HUES6 (cell line): Measurements from ENCODE around the gene DMRT2.

Source experiments
- H3K27ac ChIP-seq: 2 replicates; pipeline ENCODE4 v1.7.0; 2013; ENCODE audit warnings: low read depth, mild to moderate bottlenecking, low read length, inconsistent platforms
- H3K27me3 ChIP-seq: 2 replicates; pipeline ENCODE4 v1.6.1; 2013; ENCODE audit warnings: low read length; ENCODE audit not compliant: control insufficient read depth, insufficient read depth
- H3K36me3 ChIP-seq: 2 replicates; pipeline ENCODE4 v1.6.1; 2013; ENCODE audit warnings: low read length; ENCODE audit not compliant: control insufficient read depth, insufficient read depth
- H3K4me1 ChIP-seq: 2 replicates; pipeline ENCODE4 v1.6.1; 2013; ENCODE audit warnings: low read length; ENCODE audit not compliant: control insufficient read depth, insufficient read depth
- H3K4me3 ChIP-seq: 2 replicates; pipeline ENCODE4 v1.5.1; 2013; ENCODE audit warnings: low read depth, low read length
- H3K9ac ChIP-seq: one replicate; pipeline ENCODE4 v1.6.1; 2013; ENCODE audit warnings: mild to moderate bottlenecking, low read length
- H3K9me3 ChIP-seq: 2 replicates; pipeline ENCODE4 v1.6.1; 2013; ENCODE audit warnings: low read depth, low read length; ENCODE audit not compliant: control insufficient read depth, insufficient read depth

The DMRT2 gene

GRCh38 chr9:1024112-1024511 is 26.0 kb upstream of the DMRT2 start:
- Histone ChIP-seq H3K4me1 (no peaks in the 10 kb centered on the region), H3K27ac (no peak overlapping the region), H3K36me3 (no peaks in the 10 kb centered on the region), H3K9ac (no peak overlapping the region), H3K9me3 (peaks cover 6% of the 10 kb centered on the region; the same call in 1 of the 2 replicates), H3K4me3 (no peak overlapping the region), H3K27me3 (peaks cover 15% of the 10 kb centered on the region)

- H3K9me3 ChIP-seq, result peaks cover 6% of the 10 kb centered on the region; the same call in 1 of the 2 replicates
- no peaks in the 10 kb centered on the region for H3K36me3 ChIP-seq
- no peak overlapping the region for H3K27ac ChIP-seq
- no peak overlapping the region for H3K9ac ChIP-seq
- peaks cover 17% of the 10 kb centered on the region for H3K27me3 ChIP-seq
- H3K4me3 ChIP-seq, result no peak overlapping the region
- no peaks in the 10 kb centered on the region for H3K4me1 ChIP-seq
Measured at GRCh38 chr9:1025131-1025530, 25.0 kb upstream of the DMRT2 start.

- Histone ChIP-seq H3K9ac (no peak overlapping the region), H3K4me3 (no peak overlapping the region), H3K27ac (no peak overlapping the region), H3K4me1 (no peaks in the 10 kb centered on the region), H3K27me3 (peaks cover 20% of the 10 kb centered on the region), H3K9me3 (peaks cover 6% of the 10 kb centered on the region; the same call in 1 of the 2 replicates), H3K36me3 (no peaks in the 10 kb centered on the region)
Measured at GRCh38 chr9:1026219-1026618, 23.9 kb upstream of the DMRT2 start.

- no peak overlapping the region for H3K4me3 ChIP-seq
- H3K4me1 ChIP-seq, result no peaks in the 10 kb centered on the region
- no peaks in the 10 kb centered on the region for H3K9me3 ChIP-seq
- peaks cover 35% of the 10 kb centered on the region for H3K27me3 ChIP-seq
- H3K27ac ChIP-seq, result no peak overlapping the region
- no peak overlapping the region for H3K9ac ChIP-seq
- no peaks in the 10 kb centered on the region for H3K36me3 ChIP-seq
Measured at GRCh38 chr9:1028501-1029190, 21.5 kb upstream of the DMRT2 start.

GRCh38 chr9:1031951-1032601 is 18.1 kb upstream of the DMRT2 start:
- peaks cover 48% of the 10 kb centered on the region for H3K27me3 ChIP-seq
- H3K27ac ChIP-seq, result no peak overlapping the region
- no peaks in the 10 kb centered on the region for H3K4me1 ChIP-seq
- H3K4me3 ChIP-seq, result no peak overlapping the region
- H3K36me3 ChIP-seq, result no peaks in the 10 kb centered on the region
- no peaks in the 10 kb centered on the region for H3K9me3 ChIP-seq
- no peak overlapping the region for H3K9ac ChIP-seq

- peaks cover 64% of the 10 kb centered on the region for H3K27me3 ChIP-seq
Measured at GRCh38 chr9:1034271-1034670, 15.9 kb upstream of the DMRT2 start.

GRCh38 chr9:1039589-1039988 is 10.6 kb upstream of the DMRT2 start:
- Histone ChIP-seq H3K9ac (no peak overlapping the region), H3K27ac (no peak overlapping the region), H3K4me3 (no peak overlapping the region), H3K4me1 (no peaks in the 10 kb centered on the region), H3K36me3 (no peaks in the 10 kb centered on the region), H3K9me3 (no peaks in the 10 kb centered on the region), H3K27me3 (peaks cover 85% of the 10 kb centered on the region)

More at GRCh38 chr9:1034271-1034670, 15.9 kb upstream of the DMRT2 start:
- no peak overlapping the region for H3K4me3 ChIP-seq
- H3K36me3 ChIP-seq, result no peaks in the 10 kb centered on the region
- no peak overlapping the region for H3K9ac ChIP-seq
- no peak overlapping the region for H3K27ac ChIP-seq
- H3K9me3 ChIP-seq, result no peaks in the 10 kb centered on the region
- no peaks in the 10 kb centered on the region for H3K4me1 ChIP-seq

GRCh38 chr9:1042466-1042865 is 7.7 kb upstream of the DMRT2 start:
- Histone ChIP-seq H3K4me3 (peak overlapping the region; percentile 49), H3K9ac (no peak overlapping the region), H3K27me3 (peaks cover 100% of the 10 kb centered on the region), H3K4me1 (0 out of 2 replicates have a peak, but pooled peaks cover 5% of the 10 kb centered on the region), H3K27ac (no peak overlapping the region), H3K9me3 (no peaks in the 10 kb centered on the region), H3K36me3 (no peaks in the 10 kb centered on the region)

GRCh38 chr9:1044643-1045042 is 5.5 kb upstream of the DMRT2 start:
- Histone ChIP-seq H3K4me3 (no peak overlapping the region), H3K27me3 (peaks cover 100% of the 10 kb centered on the region)

GRCh38 chr9:1046639-1047572 is 3.3 kb upstream of the DMRT2 start:
- H3K9ac ChIP-seq, result no peak overlapping the region
- H3K4me3 ChIP-seq, result peak overlapping the region; percentile 16; the same call in 1 of the 2 replicates
- H3K9me3 ChIP-seq, result no peaks in the 10 kb centered on the region
- H3K4me1 ChIP-seq, result peaks cover 13% of the 10 kb centered on the region; the same call in 1 of the 2 replicates
- H3K27ac ChIP-seq, result no peak overlapping the region
- peaks cover 100% of the 10 kb centered on the region for H3K27me3 ChIP-seq
- H3K36me3 ChIP-seq, result no peaks in the 10 kb centered on the region

More at GRCh38 chr9:1044643-1045042, 5.5 kb upstream of the DMRT2 start:
- Histone ChIP-seq H3K27ac (no peak overlapping the region), H3K36me3 (no peaks in the 10 kb centered on the region), H3K4me1 (peaks cover 13% of the 10 kb centered on the region; the same call in 1 of the 2 replicates), H3K9me3 (no peaks in the 10 kb centered on the region), H3K9ac (no peak overlapping the region)
